Trophoblast cell (in vitro differentiated cells and primary cell): ENCODE data around the gene ADAMTSL3.

ENCODE experiments used
- DNase-seq, 2 donors: peaks; one replicate each; pipeline ENCODE4 v3.0.0-alpha.2; 2016
- H2AFZ ChIP-seq: 2 replicates; pipeline ENCODE4 v1.6.1; 2013; ENCODE audit warnings: low read length, moderate library complexity, mild to moderate bottlenecking; ENCODE audit not compliant: insufficient read depth, poor library complexity
- H2AK5ac ChIP-seq: 2 replicates; pipeline ENCODE4 v1.6.1; 2013; ENCODE audit warnings: mild to moderate bottlenecking, low read length
- H2BK120ac ChIP-seq: 2 replicates; pipeline ENCODE4 v1.6.1; 2013; ENCODE audit warnings: low read length, mild to moderate bottlenecking, moderate library complexity; ENCODE audit not compliant: insufficient read depth, poor library complexity
- H2BK12ac ChIP-seq: 2 replicates; pipeline ENCODE4 v1.6.1; 2013; ENCODE audit warnings: mild to moderate bottlenecking, low read length, moderate library complexity
- H2BK5ac ChIP-seq: 2 replicates; pipeline ENCODE4 v1.6.1; 2013; ENCODE audit warnings: low read length, low read depth, moderate library complexity, mild to moderate bottlenecking; ENCODE audit not compliant: poor library complexity
- H3K14ac ChIP-seq: 2 replicates; pipeline ENCODE4 v1.6.1; 2013; ENCODE audit warnings: mild to moderate bottlenecking, low read length
- H3K18ac ChIP-seq: 2 replicates; pipeline ENCODE4 v1.6.1; 2013; ENCODE audit warnings: mild to moderate bottlenecking, low read length
- H3K23ac ChIP-seq: 2 replicates; pipeline ENCODE4 v1.6.1; 2013; ENCODE audit warnings: low read length
- H3K27ac ChIP-seq: 2 replicates; pipeline ENCODE4 v1.5.1; 2013; ENCODE audit warnings: low read depth, mild to moderate bottlenecking, inconsistent platforms, low read length, moderate library complexity
- H3K27me3 ChIP-seq: 2 replicates; pipeline ENCODE4 v1.6.1; 2013; ENCODE audit warnings: inconsistent platforms, mild to moderate bottlenecking, low read length, moderate library complexity; ENCODE audit not compliant: insufficient read depth
- H3K36me3 ChIP-seq, 2 experiments: 1 replicate in 1 of 2; 2 replicates in 1 of 2; pipeline ENCODE4 v1.6.1; 2013; ENCODE audit warnings: low read length in 2 of 2, mild to moderate bottlenecking in 2 of 2, moderate library complexity in 1 of 2; ENCODE audit not compliant: insufficient read depth in 2 of 2, control insufficient read depth in 1 of 2
- H3K4ac ChIP-seq: 2 replicates; pipeline ENCODE4 v1.6.1; 2013; ENCODE audit warnings: low read depth, mild to moderate bottlenecking, low read length, moderate library complexity
- H3K4me1 ChIP-seq, 2 experiments: 1 replicate in 1 of 2; 2 replicates in 1 of 2; pipeline ENCODE4 v1.6.1; 2013; ENCODE audit warnings: low read length in 2 of 2, mild to moderate bottlenecking in 2 of 2, moderate library complexity in 1 of 2; ENCODE audit not compliant: insufficient read depth in 2 of 2, control insufficient read depth in 1 of 2
- H3K4me2 ChIP-seq: 2 replicates; pipeline ENCODE4 v1.6.1; 2013; ENCODE audit warnings: inconsistent platforms, mild to moderate bottlenecking, low read length, moderate library complexity
- H3K4me3 ChIP-seq: 2 replicates; pipeline ENCODE4 v1.5.1; 2013; ENCODE audit warnings: mild to moderate bottlenecking, low read depth, low read length, inconsistent platforms
- H3K79me1 ChIP-seq: one replicate; pipeline ENCODE4 v1.6.1; 2013; ENCODE audit warnings: low read length
- H3K79me2 ChIP-seq: 2 replicates; pipeline ENCODE4 v1.6.1; 2013; ENCODE audit warnings: low read length, mild to moderate bottlenecking; ENCODE audit not compliant: control insufficient read depth, insufficient read depth, poor library complexity
- H3K9ac ChIP-seq: 2 replicates; pipeline ENCODE4 v1.6.1; 2013; ENCODE audit warnings: mild to moderate bottlenecking, low read length
- H3K9me3 ChIP-seq: 2 replicates; pipeline ENCODE4 v1.6.1; 2013; ENCODE audit warnings: low read depth, mild to moderate bottlenecking, control low read depth, inconsistent platforms, low read length; ENCODE audit not compliant: insufficient read depth
- H4K12ac ChIP-seq: 2 replicates; pipeline ENCODE4 v1.6.1; 2013; ENCODE audit warnings: low read depth, mild to moderate bottlenecking, low read length, moderate library complexity
- H4K8ac ChIP-seq: 2 replicates; pipeline ENCODE4 v1.6.1; 2013; ENCODE audit warnings: low read depth, mild to moderate bottlenecking, low read length, moderate library complexity
- H4K91ac ChIP-seq: one replicate; pipeline ENCODE4 v1.6.1; 2013; ENCODE audit warnings: low read depth, mild to moderate bottlenecking, low read length, moderate library complexity
- WGBS: extraction: QIAGEN DNeasy Blood & Tissue Kit; methylation state at CpG from one replicate; pipeline ENCODE4 v1.1.7; 2013; ENCODE audit warnings: missing lambda C conversion rate; ENCODE audit not compliant: insufficient read length, insufficient coverage; ENCODE audit errors: extremely low coverage; 5-methylcytosine and 5-hydroxymethylcytosine counted together

The ADAMTSL3 gene

DNA sequence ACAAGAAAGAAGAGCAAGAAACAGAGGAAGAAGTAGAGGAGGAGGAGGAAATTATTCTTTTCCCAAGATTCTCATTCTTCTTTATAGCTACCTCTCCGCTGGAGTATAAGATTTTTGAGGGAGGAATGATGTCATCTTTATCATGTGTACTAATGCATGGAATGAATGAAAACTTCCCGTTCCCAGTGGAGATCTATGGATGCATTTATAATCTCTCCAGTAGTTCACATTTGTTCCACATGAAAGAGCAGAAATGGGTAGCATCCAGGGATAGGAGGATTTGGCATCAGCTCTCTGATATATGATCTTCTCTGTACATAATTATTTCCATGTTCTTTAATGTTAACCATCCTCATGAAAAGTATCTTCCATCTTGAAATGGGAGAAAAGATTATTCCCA, 244.4 kb downstream of the ADAMTSL3 start:
- Histone ChIP-seq H3K4me3 (no peak overlapping the region), H3K23ac (no peak overlapping the region), H3K4me2 (no peak overlapping the region), H3K4ac (no peak overlapping the region), H3K79me2 (no peaks in the 10 kb centered on the region), H3K27me3 (no peaks in the 10 kb centered on the region), H3K18ac (no peak overlapping the region), H4K91ac (no peak overlapping the region), H2BK12ac (no peak overlapping the region), H3K79me1 (no peaks in the 10 kb centered on the region), H4K8ac (no peak overlapping the region), H4K12ac (no peak overlapping the region), H2AFZ (no peak overlapping the region), H3K9ac (no peak overlapping the region), H3K4me1 (no peaks in the 10 kb centered on the region), H3K27ac (no peak overlapping the region), H3K14ac (no peak overlapping the region), H2BK120ac (no peak overlapping the region), H3K36me3 (no peaks in the 10 kb centered on the region), H2AK5ac (no peak overlapping the region), H2BK5ac (no peak overlapping the region), H3K9me3 (no peaks in the 10 kb centered on the region)
- no CpG with 5 or more reads among the region's 2 CpGs for WGBS
- DNase-seq, result no peak

DNA sequence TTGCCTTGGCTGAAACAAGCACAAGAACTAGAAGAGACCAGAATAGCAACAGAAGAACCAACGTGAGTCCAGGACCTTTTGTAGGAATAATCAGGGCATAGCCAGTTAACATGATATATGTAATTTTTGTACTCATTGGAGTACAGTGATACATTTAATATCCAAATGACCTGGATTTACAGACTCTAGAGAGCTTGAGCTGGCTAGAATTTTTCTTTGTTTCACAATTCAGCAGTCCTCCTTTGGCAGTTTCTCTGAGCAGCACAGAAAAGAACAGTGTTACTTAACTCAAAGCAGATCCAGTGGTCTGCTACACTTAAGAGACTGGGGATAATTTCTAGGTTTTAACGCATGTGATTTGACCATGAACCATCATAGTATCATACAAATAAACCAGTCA, 245.7 kb downstream of the ADAMTSL3 start:
- no peak overlapping the region for H2AK5ac ChIP-seq
- WGBS, result no CpG with 5 or more reads among the region's 2 CpGs
- no peak overlapping the region for H3K23ac ChIP-seq
- no peak overlapping the region for H2AFZ ChIP-seq
- H3K4me2 ChIP-seq, result no peak overlapping the region
- H3K14ac ChIP-seq, result no peak overlapping the region
- no peak overlapping the region for H3K27ac ChIP-seq
- no peak overlapping the region for H4K12ac ChIP-seq
- no peaks in the 10 kb centered on the region for H3K79me2 ChIP-seq
- H3K9me3 ChIP-seq, result no peaks in the 10 kb centered on the region
- no peaks in the 10 kb centered on the region for H3K4me1 ChIP-seq
- H3K79me1 ChIP-seq, result no peaks in the 10 kb centered on the region
- no peak for DNase-seq
- H3K18ac ChIP-seq, result no peak overlapping the region
- no peak overlapping the region for H2BK12ac ChIP-seq
- no peaks in the 10 kb centered on the region for H3K27me3 ChIP-seq
- H4K8ac ChIP-seq, result no peak overlapping the region
- H4K91ac ChIP-seq, result no peak overlapping the region
- H2BK5ac ChIP-seq, result no peak overlapping the region
- no peak overlapping the region for H2BK120ac ChIP-seq
- H3K4me3 ChIP-seq, result no peak overlapping the region
- H3K9ac ChIP-seq, result no peak overlapping the region
- H3K4ac ChIP-seq, result no peak overlapping the region
- H3K36me3 ChIP-seq, result no peaks in the 10 kb centered on the region

DNA sequence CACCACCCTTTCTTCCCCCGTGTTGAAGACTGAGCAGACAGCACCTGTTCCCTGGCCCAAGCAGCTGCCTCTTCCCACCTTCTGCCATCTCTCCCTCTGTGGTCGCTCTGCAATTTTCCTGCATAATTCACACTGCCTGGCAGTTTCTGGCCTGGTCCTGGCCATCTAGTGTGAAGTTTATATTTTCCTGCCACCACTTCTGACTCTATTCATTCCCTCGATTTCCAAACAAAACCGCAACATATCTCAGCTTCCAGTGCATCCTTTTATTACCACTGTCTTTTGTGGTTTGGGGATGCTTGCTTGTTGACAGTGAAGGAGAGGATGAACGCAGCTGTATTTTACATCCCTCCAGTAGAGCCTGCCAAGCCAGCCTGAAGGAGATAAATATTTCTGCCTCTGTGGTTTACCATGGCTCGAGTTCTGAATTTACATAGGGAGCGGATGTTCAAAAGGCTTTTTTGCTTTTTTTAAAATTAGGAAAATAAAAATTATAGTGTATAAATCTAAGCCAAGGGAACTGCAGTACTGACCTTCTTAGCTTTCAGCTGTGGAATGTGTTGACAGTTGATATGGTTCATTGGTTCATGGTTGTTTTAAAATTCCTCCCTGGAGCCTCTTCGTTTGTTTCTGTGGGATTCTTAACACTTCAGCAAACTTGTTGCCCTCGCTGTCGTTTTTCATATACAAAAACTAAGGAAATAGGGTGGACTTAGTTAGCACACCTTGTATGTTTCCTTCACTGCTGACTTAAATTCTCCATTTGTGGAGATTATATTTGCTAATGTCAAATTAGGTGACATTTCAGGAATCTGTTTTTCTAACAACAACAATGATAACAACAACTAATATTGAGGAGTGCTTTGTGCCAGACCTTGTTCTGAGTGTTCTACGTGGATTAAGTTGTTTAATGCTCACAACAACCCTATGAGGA, 250.5 kb downstream of the ADAMTSL3 start:
- Histone ChIP-seq H3K4me1 (no peaks in the 10 kb centered on the region), H3K4me2 (no peak overlapping the region), H3K27me3 (no peaks in the 10 kb centered on the region), H3K23ac (no peak overlapping the region), H4K12ac (no peak overlapping the region), H2BK5ac (no peak overlapping the region), H3K9ac (no peak overlapping the region), H3K9me3 (no peaks in the 10 kb centered on the region), H3K4me3 (no peak overlapping the region), H3K14ac (no peak overlapping the region), H2AFZ (no peak overlapping the region), H2BK120ac (no peak overlapping the region), H3K18ac (no peak overlapping the region), H3K79me2 (no peaks in the 10 kb centered on the region), H2AK5ac (no peak overlapping the region), H3K4ac (no peak overlapping the region), H4K91ac (no peak overlapping the region), H3K79me1 (no peaks in the 10 kb centered on the region), H2BK12ac (no peak overlapping the region), H4K8ac (no peak overlapping the region), H3K27ac (no peak overlapping the region), H3K36me3 (no peaks in the 10 kb centered on the region)
- WGBS, result no CpG with 5 or more reads among the region's 11 CpGs
- no peak for DNase-seq

DNA sequence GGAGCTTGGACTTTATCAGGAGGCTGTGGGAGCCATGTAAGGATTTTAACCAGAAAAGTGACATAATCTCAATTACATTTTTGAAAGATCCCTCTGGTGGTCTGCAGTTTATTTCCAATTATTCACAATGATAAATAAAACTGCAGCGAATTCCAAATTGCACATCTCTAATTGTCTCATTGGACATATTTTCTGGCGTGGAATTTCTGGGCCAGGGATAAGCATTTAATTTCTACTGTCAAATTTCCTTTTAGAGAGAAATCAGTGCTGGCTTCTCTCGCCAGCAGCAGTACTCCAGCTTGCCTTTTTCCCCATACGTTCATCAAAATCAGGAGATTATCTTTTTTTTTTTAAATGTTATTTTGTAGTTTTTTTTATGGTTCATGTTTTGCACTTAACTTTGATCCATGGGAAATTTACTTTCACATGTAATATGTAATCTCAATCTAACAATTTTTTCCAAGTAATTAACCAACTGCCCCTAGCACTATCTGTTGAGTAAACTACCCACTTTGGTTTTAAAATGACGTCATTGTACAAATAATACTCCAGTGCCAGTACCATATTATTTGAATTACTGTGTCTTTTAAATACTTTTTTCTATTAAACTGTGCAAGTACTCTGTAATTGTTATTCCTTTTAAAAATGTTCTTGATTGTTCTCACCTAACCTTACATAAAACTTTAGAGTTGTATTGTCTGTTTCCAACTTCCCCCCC, 251.8 kb downstream of the ADAMTSL3 start:
- Histone ChIP-seq H3K9ac (no peak overlapping the region), H4K12ac (no peak overlapping the region), H2BK12ac (no peak overlapping the region), H2BK5ac (no peak overlapping the region), H4K8ac (no peak overlapping the region), H3K14ac (no peak overlapping the region), H2BK120ac (no peak overlapping the region), H3K27ac (no peak overlapping the region), H3K79me2 (no peaks in the 10 kb centered on the region), H3K4ac (no peak overlapping the region), H3K9me3 (no peaks in the 10 kb centered on the region), H3K36me3 (no peaks in the 10 kb centered on the region), H3K4me1 (no peaks in the 10 kb centered on the region), H3K79me1 (no peaks in the 10 kb centered on the region), H2AFZ (no peak overlapping the region), H3K4me3 (no peak overlapping the region), H4K91ac (no peak overlapping the region), H2AK5ac (no peak overlapping the region), H3K23ac (no peak overlapping the region), H3K27me3 (no peaks in the 10 kb centered on the region), H3K18ac (no peak overlapping the region), H3K4me2 (no peak overlapping the region)
- no peak for DNase-seq
- no CpG with 5 or more reads among the region's 5 CpGs for WGBS
